GM21515 (cell line): ENCODE data around the gene RUFY1.

Source experiments
- ATAC-seq: cut with Tn5 transposase; IDR thresholded peaks from one replicate; pipeline ENCODE4 v1.9.1; 2021; ENCODE audit not compliant: unreplicated experiment

Gene RUFY1

DNA sequence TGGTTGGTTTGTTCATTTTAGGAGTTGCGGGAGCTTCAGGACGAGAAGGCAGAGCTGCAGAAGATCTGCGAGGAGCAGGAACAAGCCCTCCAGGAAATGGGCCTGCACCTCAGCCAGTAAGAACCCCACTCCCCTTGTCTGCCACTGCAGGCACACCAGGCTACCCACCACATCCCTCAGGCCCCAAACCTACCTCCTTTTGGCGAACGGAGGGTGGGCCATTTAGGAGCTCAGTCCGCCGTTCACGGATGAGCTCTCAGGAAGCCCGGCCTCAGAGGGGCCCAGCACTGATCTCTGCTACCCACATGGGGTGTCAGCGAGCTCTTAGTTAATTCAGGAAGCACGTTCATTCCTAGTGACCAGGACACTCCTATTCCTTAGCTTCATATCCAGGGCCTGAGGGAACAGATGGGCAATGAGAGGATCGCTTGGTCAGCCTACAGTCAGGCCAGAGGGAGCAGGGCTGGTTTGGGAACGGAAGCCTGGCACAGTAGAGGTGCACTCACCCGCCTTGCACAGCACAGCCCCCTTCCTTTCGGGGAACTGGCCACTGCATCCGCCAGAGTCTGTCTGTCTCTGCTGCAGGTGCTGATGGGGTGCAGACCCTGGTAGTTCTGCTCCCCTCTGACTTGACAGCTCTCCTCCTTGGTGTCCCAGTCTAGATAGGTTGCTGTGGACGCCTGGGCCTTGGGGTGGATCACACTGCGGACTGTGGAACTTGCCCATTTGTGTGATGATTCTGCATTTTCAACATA lies 51.7 kb downstream of the RUFY1 start:
- no peak for ATAC-seq

DNA sequence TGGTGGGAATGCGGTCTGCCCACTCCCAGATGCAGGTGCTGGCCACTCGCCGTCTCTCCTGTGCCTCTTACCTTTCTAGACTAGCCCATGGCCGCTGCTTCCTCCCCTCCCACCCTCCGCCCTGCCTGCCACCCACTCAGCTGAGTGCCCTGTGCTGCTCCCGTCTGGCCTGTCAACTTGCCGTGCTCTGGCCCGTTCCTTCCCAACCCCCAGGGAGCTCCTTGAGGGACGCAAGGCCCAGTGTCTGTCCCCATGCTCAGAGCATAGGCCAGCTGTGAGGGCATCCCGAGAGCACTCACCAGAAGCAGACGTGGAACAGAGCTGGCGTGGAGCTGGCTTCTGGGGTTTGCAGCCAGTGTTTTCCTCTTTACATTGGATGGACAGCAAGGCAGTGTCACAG lies 53.0 kb downstream of the RUFY1 start:
- ATAC-seq = no peak

- no peak for ATAC-seq
Measured at GRCh38 chr5:179605026-179605833, 54.9 kb downstream of the RUFY1 start.

DNA sequence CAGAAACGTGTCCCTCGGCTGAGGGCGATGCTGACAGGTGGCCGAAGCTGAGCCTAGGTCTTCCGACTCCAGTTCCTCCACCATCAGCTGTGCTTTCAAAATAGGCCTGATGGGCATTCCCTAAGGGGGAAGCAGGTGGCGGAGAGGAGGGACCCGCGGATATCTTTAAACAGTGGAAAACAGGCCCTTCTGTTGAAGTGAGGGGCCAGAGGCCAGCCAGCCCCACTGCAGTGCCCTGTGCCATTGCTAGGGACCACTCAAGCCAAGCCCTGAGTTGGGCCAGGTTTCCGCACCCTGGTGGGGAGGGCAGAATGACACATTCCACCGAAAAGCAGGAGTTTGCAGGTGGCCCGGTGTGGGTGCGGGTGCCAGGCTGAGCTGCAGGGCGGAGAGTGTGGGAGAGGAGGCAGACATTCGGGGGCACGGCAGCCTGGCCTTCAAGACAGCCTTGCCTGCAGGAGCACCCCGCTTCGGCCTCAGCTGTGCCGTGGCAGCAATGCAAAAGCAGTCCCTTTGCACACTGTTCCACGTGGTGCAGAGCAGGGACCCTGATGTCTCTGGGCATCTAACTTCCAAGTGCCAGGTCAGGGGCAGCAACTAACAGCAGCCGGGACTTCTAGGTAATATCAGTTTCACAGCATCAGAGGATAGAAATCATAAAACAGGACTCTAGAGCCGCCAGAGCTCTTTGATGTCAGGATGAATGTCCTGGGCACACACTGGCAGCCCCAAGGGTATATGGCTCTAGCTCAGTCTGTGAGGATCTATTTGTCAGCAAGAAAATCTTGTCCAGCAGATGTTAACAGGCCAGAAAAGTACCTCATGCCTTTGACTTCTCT lies 55.9 kb downstream of the RUFY1 start:
- no peak for ATAC-seq

GRCh38 chr5:179606910-179607159 lies 56.5 kb downstream of the RUFY1 start:
- ATAC-seq = no peak

- ATAC-seq = no peak
Measured at GRCh38 chr5:179607160-179607931, 57.0 kb downstream of the RUFY1 start.

GRCh38 chr5:179608131-179608581 lies 57.8 kb downstream of the RUFY1 start:
- no peak for ATAC-seq

GRCh38 chr5:179609834-179610108 lies 59.4 kb downstream of the RUFY1 start:
- ATAC-seq = no peak

DNA sequence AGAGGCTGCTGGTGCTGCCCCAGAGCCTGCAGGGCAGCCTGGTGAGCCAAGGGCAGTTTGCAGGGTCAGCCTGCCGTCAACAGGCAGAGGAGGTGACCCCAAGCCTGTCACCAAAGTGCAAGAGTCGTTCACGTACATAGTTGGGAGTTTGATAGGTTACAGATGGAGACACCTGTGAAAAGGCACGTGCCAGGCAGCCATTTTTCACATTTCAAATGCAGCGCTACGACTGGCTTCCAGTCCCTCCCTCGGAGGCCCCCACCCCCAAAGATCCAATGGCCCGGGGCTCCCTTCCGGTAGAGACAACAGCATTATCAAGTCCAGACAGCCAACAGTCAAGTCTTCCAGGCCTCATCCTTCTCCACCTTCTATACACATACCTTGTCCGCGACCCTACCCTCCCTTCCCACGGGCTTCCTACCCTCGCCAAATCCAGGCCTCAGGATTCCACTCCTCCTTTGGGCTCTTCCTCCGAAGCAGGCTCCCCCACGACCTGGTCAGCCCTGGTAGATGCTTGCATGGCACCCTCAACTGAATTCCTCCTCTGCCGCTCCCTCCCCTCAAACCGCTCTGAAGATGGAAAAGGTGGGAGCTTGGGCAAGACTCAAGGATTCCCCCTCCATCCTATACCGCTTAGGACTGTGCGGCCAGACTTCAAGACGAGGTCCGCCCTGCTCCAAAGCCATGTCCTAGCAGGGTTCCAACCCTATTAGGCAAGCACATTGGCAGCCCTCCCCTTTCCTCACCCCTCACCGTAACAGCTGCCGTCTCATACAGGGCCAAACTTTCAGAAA lies 60.0 kb downstream of the RUFY1 start:
- ATAC-seq = no peak

DNA sequence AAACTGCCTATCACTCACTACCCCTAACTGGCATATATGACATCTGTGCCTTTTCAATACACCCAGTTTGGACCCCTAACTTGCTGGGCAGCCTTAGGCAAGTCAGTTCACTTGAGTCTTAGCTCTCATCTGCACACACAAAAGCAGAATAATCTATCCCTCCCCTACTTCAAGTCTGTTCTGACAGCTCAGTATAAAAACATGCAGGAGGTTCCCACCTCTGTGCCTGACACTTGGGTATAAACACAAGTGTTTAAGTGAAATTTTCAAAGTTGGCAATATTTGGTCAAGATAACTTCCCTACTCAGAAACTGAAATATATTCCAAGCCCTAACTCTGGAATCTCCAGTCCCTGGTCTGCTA lies 60.5 kb downstream of the RUFY1 start:
- ATAC-seq = no peak

DNA sequence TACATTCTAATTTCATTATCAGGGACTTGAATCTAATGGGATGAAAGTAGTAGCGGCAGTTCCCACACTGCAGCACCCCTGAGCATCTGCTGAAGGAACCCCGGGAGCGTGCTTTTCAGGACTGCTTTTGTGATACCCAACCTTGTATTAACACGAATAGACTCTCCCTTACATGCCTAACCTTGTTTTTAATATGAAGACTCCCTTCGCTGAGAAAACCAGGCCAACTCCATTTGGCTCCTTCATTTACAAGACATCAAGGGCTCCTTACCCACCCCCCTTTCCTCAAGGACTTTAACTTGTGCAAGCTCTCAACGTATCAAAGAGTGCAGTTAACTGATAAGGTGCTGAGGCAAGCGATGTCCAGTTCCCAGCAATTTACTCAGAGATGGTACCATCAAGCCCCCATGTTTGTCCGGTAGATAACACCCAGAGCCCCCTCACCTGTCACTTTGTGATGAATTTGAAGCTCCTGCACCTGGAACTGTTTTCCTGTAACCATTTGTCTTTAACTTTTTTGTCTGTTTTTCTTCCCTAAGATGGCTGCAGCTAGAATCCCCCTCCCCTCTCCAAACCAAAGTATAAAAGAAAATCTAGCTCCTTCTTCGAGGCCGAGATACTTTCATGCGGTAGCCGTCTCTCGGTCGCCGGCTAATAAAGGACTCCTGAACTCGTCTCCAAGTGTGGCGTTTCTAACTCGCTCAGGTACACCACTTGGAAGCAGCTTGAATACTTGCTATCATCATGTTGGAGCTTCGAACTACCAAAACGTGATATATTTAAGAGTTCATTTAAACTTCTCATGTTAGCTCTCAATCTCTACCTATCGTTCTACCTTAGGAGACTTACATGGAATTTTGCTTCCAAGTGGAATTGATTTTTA lies 62.5 kb downstream of the RUFY1 start:
- no peak for ATAC-seq

DNA sequence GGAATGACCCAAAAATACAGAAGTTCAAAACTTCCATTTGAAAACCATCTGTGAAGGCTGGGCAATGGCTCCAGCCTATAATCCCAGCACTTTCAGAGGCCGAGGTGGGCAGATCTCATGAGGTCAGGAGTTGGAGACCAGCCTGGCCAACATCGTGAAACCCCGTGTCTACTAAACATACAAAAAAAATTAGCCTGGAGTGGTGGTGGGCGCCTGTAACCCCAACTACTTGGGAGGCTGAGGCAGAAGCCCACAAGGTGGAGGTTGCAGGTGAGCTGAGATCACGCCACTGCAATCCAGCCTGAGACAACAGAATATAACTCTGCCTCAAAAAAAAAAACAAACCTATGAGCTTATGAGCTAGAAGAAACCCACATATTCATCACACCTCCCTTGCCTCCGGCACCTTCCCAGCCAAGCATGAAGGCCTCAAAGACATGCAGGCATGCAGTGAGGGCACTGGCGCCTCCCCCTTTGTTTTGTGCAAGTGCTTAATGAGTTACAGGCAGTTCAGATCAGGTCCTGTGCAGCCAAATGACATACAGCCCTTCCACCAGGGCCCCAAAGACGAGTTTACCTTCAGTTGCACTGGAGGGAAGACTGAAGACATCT lies 63.2 kb downstream of the RUFY1 start:
- no peak for ATAC-seq

DNA sequence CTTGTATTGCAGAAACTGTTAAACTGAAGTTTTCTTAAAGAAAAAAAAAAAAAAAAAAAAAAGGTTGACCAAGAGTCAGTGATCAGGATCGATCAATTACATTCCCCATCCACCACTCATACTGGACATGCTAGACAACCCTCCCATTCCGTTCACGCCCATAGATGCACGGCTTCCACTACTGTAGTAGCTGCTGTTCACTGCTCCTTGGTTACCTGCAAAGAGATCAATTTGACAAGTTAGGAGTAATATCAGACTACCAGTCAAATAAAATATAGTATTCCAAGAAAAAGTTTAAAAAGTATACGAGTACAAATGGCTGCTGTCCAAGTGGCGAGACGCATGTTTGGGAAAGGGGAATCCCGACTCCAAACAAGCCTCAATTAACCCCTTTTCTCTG lies 64.4 kb downstream of the RUFY1 start:
- no peak for ATAC-seq

DNA sequence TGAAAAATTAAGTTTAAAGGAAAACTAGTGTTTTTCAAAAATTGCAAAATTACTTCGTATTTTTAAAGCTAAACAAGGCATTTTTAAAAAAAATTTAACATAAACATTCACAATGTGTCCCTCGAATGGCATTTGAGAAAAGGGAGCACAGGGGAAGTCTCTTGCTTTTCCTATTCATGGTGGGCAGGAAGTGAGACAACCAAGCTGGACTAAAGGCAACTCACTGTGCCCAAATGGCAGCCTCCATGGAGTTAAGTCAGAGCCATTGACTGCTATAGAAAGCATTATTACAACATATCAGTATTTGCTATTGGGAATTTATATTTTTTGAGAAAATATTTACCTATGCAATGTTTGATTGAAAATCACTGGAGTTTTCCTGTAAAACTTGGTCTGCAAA lies 64.8 kb downstream of the RUFY1 start:
- ATAC-seq = no peak

DNA sequence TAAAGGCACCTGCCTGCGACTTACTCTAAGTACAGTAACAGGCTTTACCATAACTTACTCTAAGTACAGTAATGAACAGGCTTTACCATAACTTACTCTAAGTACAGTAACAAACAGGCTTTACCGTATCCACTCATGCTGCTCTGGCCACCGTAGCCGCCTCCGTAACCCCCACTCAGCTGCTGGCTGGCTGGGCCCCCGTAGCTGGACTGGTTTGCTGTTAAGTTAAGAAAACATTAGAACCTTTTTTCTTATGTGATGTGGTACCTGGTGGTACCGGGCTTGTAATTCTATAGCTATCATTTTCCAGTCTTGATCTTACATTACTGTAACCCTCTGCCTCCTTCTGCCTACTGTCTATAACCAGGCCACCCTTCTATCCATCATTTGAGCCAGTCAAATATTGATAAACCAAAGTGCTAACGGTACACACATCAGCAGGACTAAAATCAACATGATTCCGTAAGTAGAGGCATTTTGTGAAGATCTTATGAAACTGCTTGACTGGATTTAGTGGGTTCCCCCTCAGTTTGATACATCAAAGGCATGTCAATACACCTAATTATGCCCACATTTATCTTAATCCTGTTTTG lies 65.7 kb downstream of the RUFY1 start:
- no peak for ATAC-seq

GRCh38 chr5:179617930-179618329 lies 67.6 kb downstream of the RUFY1 start:
- ATAC-seq = no peak

GRCh38 chr5:179618923-179619554 lies 68.7 kb downstream of the RUFY1 start:
- ATAC-seq = no peak

DNA sequence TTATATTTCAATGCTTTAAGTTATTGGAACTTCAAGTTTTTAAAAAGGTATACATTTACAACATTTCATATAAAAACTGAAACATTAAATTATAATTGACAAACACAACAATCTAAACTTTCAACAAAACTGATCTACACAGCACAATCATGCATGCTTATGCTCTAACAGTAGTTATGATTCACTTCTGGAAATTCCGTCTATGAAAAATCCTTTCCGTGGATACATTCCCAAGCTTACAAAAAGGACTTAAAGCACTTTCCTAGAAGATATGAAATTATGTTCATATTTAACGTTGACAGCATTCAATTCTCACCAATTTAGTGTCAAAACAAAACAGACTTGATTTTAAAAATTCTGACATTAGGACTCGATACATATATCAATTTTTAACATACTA lies 69.4 kb downstream of the RUFY1 start:
- ATAC-seq = no peak
